Smooth muscle cell (in vitro differentiated cells): ENCODE measurements around the gene TBXA2R. TPM values are rescaled to one million over a fixed set of nuclear protein-coding genes. Genes with fewer than 3 reads are reported as not detected.

ENCODE experiments used
- DNase-seq: peaks from one replicate; lab custom pipeline; 2025; ENCODE audit not compliant: unreplicated experiment; lab: John Stamatoyannopoulos, UW
- H2AFZ ChIP-seq: fragments of 200-600 bp; sonication (generic); 2 replicates; pipeline ENCODE4 v1.6.0; 2016; ENCODE audit warnings: antibody characterized with exemption, low read depth, mild to moderate bottlenecking
- H3F3A ChIP-seq: fragments of 200-600 bp; sonication (generic); 2 replicates; pipeline ENCODE4 v1.6.0; 2017; ENCODE audit warnings: antibody characterized with exemption, low read depth
- H3K27ac ChIP-seq: fragments of 200-600 bp; sonication (generic); 2 replicates; pipeline ENCODE4 v1.5.1; 2016; ENCODE audit warnings: low read depth, mild to moderate bottlenecking
- H3K27me3 ChIP-seq: fragments of 200-600 bp; sonication (generic); 2 replicates; pipeline ENCODE4 v1.6.1; 2016; ENCODE audit warnings: low read depth, mild to moderate bottlenecking
- H3K36me3 ChIP-seq: fragments of 200-600 bp; sonication (generic); 2 replicates; pipeline ENCODE4 v1.5.1; 2016; ENCODE audit warnings: low read depth
- H3K4me1 ChIP-seq: fragments of 200-600 bp; sonication (generic); 2 replicates; pipeline ENCODE4 v1.5.1; 2016; ENCODE audit warnings: low read depth
- H3K4me2 ChIP-seq: fragments of 200-600 bp; sonication (generic); 2 replicates; pipeline ENCODE4 v1.6.0; 2016; ENCODE audit warnings: mild to moderate bottlenecking
- H3K4me3 ChIP-seq: fragments of 200-600 bp; sonication (generic); 2 replicates; pipeline ENCODE4 v1.5.1; 2016; ENCODE audit warnings: mild to moderate bottlenecking
- H3K79me2 ChIP-seq: fragments of 200-600 bp; sonication (generic); 2 replicates; pipeline ENCODE4 v1.6.0; 2016; ENCODE audit warnings: low read depth, mild to moderate bottlenecking
- H3K9ac ChIP-seq: fragments of 200-600 bp; sonication (generic); 2 replicates; pipeline ENCODE4 v1.6.0; 2016; ENCODE audit warnings: low read depth
- H3K9me3 ChIP-seq: fragments of 200-600 bp; sonication (generic); replicated peaks from 2 replicates; pipeline ENCODE4 v1.5.1; 2016; ENCODE audit warnings: low read depth
- H4K20me1 ChIP-seq: fragments of 200-600 bp; sonication (generic); 2 replicates; pipeline ENCODE4 v1.6.0; 2016; ENCODE audit warnings: low read depth
- CTCF ChIP-seq: fragments of 200-600 bp; sonication (generic); IDR thresholded peaks from 2 replicates; pipeline ENCODE4 v1.5.1; 2017; ENCODE audit warnings: borderline replicate concordance, mild to moderate bottlenecking, antibody characterized with exemption; ENCODE audit not compliant: insufficient read depth, poor library complexity, severe bottlenecking
- WGBS: methylation state at CpG from one replicate; pipeline ENCODE4 v1.1.7; 2016; ENCODE audit warnings: low lambda C conversion rate; 5-methylcytosine and 5-hydroxymethylcytosine counted together
- polyA plus RNA-seq: library from polyadenylated mRNA; unstranded; fragments of >200 nt; fragmentation: Nextera tagmentation; extraction: Ambion mirVana; gene quantifications from 2 replicates; pipeline ENCODE4 v1.2.1, GENCODE V29; 2016
- total RNA-seq: library from RNA; depleted of rRNA; stranded (reverse); fragments of >200 nt; gene quantifications from 2 replicates; pipeline ENCODE4 v1.2.3, GENCODE V29; 2014

TBXA2R gene
- total and polyA plus RNA-seq, 2 experiments from 2014 or later, result 1.7 to 9.3 TPM

GRCh38 chr19:3573162-3573857 lies 33.4 kb downstream of the TBXA2R start:
- H3F3A ChIP-seq, result peaks cover 15% of the 10 kb centered on the region
- peaks cover 14% of the 10 kb centered on the region for H3K4me1 ChIP-seq
- TF ChIP-seq CTCF, result no peak
- peak overlapping the region; percentile 54 for H2AFZ ChIP-seq
- H3K9me3 ChIP-seq, result no peaks in the 10 kb centered on the region
- 1% methylated on average over 48 of the region's 60 CpGs for WGBS
- H3K36me3 ChIP-seq, result no peaks in the 10 kb centered on the region
- H3K27ac ChIP-seq, result peak overlapping the region; percentile 72
- peak overlapping the region; percentile 95 for H3K4me3 ChIP-seq
- no peak for DNase-seq
- H3K9ac ChIP-seq, result peak overlapping the region; percentile 97
- H3K27me3 ChIP-seq, result no peaks in the 10 kb centered on the region
- no peaks in the 10 kb centered on the region for H3K79me2 ChIP-seq
- H3K4me2 ChIP-seq, result peak overlapping the region; percentile 99
- peaks cover 30% of the 10 kb centered on the region for H4K20me1 ChIP-seq

GRCh38 chr19:3572855-3573161 lies 33.9 kb downstream of the TBXA2R start, which contains the start of gene HMG20B:
HMG20B (plus strand) TSS chr19:3572944; CDS start chr19:3573310, 366 bp downstream.
- Histone ChIP-seq H3K9ac (peak within 1 kb of the TSS; percentile 97), H2AFZ (peak within 1 kb of the TSS; percentile 97), H4K20me1 (peaks cover 28% of the 10 kb centered on the region), H3K4me1 (peaks cover 14% of the 10 kb centered on the region), H3K36me3 (no peaks in the 10 kb centered on the region), H3K27me3 (no peaks in the 10 kb centered on the region), H3K9me3 (no peaks in the 10 kb centered on the region), H3K79me2 (no peaks in the 10 kb centered on the region), H3K4me3 (peak within 1 kb of the TSS; percentile 95), H3K4me2 (peak within 1 kb of the TSS; percentile 99), H3K27ac (peak within 1 kb of the TSS; percentile 72), H3F3A (peaks cover 13% of the 10 kb centered on the region)
- DNase-seq, result no peak
- TF ChIP-seq CTCF, result no peak
- WGBS, result 2% methylated on average over 25 of the region's 30 CpGs

DNA sequence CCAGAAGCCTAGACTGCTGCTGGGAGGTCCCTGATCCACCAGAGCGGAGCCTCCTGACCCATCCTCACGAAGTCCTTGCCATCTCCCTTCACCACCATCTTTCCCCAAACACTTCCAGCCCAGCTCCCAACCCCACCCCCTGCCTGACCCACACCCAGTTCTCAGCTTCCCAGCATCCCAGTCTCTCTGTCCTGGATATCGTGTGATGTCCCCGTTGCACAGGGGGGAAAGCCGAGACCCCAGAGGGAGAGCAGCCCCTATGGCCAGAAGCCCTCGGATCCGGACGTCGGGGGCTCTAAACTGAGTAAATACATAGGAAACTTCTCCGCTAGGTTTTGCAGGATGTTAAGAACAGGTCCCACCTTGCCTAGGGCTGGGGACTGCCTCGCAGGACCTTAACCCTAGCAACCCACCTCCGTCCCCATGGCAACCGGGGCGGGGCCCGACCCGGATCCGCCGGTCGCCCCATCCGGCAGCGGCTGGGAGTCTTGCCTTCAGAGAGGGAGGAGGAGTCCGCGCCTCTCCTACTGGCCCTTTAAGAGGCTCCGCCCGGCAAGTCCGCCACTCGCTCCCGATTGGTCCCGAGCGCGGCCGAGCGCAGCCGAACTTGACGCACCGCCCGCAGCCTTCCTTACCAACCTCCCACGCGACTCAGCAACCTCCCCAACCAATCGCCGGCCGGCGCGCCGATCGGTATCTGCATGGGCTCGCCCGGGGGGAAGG lies 34.4 kb downstream of the TBXA2R start:
- no peak overlapping the region for H3K27ac ChIP-seq

More for the DNA sequence above, 34.4 kb downstream of the TBXA2R start:
- Histone ChIP-seq H3K4me1 (peaks cover 14% of the 10 kb centered on the region), H3K4me2 (peak overlapping the region; percentile 94), H3K36me3 (no peaks in the 10 kb centered on the region), H4K20me1 (peaks cover 28% of the 10 kb centered on the region), H3K79me2 (no peaks in the 10 kb centered on the region), H3K9me3 (no peaks in the 10 kb centered on the region), H3K27me3 (no peaks in the 10 kb centered on the region), H2AFZ (peak overlapping the region; percentile 97), H3K9ac (peak overlapping the region; percentile 71), H3K4me3 (peak overlapping the region; percentile 95), H3F3A (peaks cover 13% of the 10 kb centered on the region)
- 7% methylated on average over 44 of the region's 48 CpGs for WGBS
- peak; percentile 95 for DNase-seq
- no peak for TF ChIP-seq CTCF
